HEK293T (cell line): ENCODE data around the gene MTX1.
"Not testable (repeated sequence)": the region's sequence is repeated elsewhere in the genome, so short reads cannot be mapped to it uniquely, and the experiment has no call there.

ENCODE experiments used
- BHLHE40 ChIP-seq: fragments of 450-650 bp; IDR thresholded peaks from 2 replicates; pipeline ENCODE4 v1.6.1; 2016; ENCODE audit warnings: mild to moderate bottlenecking, moderate library complexity, borderline replicate concordance
- CTBP1 ChIP-seq: fragments of 450-650 bp; IDR thresholded peaks from 2 replicates; pipeline ENCODE4 v1.6.1; 2016; ENCODE audit warnings: borderline replicate concordance
- ELF4 ChIP-seq: fragments of 450-650 bp; IDR thresholded peaks from 2 replicates; pipeline ENCODE4 v1.6.1; 2017; ENCODE audit warnings: antibody characterized with exemption
- FOXA1 ChIP-seq: fragments of 450-650 bp; IDR thresholded peaks from 2 replicates; pipeline ENCODE4 v1.6.1; 2016; ENCODE audit warnings: mild to moderate bottlenecking
- FOXM1 ChIP-seq: fragments of 450-650 bp; IDR thresholded peaks from 2 replicates; pipeline ENCODE4 v1.6.1; 2017; ENCODE audit warnings: mild to moderate bottlenecking, borderline replicate concordance
- HDGF ChIP-seq: fragments of 450-650 bp; IDR thresholded peaks from 2 replicates; pipeline ENCODE4 v1.6.1; 2017; ENCODE audit warnings: antibody characterized with exemption, borderline replicate concordance
- LEF1 ChIP-seq: fragments of 450-650 bp; IDR thresholded peaks from 2 replicates; pipeline ENCODE4 v1.6.1; 2017; ENCODE audit warnings: mild to moderate bottlenecking, borderline replicate concordance
- SP1 ChIP-seq: fragments of 450-650 bp; IDR thresholded peaks from 2 replicates; pipeline ENCODE4 v1.6.1; 2017
- SUZ12 ChIP-seq: fragments of 450-650 bp; IDR thresholded peaks from 2 replicates; pipeline ENCODE4 v1.6.1; 2016; ENCODE audit warnings: mild to moderate bottlenecking
- TARDBP ChIP-seq: fragments of 450-650 bp; IDR thresholded peaks from 2 replicates; pipeline ENCODE4 v1.6.1; 2016
- ZNF384 ChIP-seq: fragments of 450-650 bp; IDR thresholded peaks from 2 replicates; pipeline ENCODE4 v1.6.1; 2016
- TF ChIP-seq, protein P1 (sequence below): fragments of 450-650 bp; IDR thresholded peaks from 2 replicates; pipeline ENCODE4 v1.6.1; 2016

DNA sequence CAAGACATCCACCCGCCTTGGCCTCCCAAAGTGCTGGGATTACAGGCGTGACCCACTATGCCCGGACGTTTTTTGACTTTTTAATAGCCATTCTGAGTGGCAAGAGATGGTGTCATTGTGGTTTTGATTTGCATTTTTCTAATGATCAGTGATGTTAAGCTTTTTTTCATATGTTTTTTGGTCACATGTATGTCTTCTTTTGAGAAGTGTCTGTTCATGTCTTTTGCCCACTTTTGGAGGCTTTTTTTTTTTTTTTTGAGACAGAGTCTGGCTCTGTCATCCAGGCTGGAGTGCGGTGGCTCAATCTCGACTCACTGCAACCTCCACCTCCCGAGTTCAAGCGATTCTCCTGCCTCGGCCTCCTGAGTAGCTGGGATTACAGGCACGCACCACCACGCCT is 43.9 kb upstream of the MTX1 start:
- TF ChIP-seq, protein P1, sequence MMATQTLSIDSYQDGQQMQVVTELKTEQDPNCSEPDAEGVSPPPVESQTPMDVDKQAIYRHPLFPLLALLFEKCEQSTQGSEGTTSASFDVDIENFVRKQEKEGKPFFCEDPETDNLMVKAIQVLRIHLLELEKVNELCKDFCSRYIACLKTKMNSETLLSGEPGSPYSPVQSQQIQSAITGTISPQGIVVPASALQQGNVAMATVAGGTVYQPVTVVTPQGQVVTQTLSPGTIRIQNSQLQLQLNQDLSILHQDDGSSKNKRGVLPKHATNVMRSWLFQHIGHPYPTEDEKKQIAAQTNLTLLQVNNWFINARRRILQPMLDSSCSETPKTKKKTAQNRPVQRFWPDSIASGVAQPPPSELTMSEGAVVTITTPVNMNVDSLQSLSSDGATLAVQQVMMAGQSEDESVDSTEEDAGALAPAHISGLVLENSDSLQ, result not testable (repeated sequence)
- TF ChIP-seq LEF1, TARDBP, FOXM1, SUZ12, FOXA1, BHLHE40, CTBP1, SP1, ELF4, HDGF, ZNF384: not testable (repeated sequence)
